Measurements from ENCODE around the gene FKBP7. TPM values are rescaled to one million over a fixed set of nuclear protein-coding genes. Genes with fewer than 3 reads are reported as not detected.

Gene FKBP7
- total RNA-seq, 1 donor from 2014 or later: 10.5 TPM

DNA sequence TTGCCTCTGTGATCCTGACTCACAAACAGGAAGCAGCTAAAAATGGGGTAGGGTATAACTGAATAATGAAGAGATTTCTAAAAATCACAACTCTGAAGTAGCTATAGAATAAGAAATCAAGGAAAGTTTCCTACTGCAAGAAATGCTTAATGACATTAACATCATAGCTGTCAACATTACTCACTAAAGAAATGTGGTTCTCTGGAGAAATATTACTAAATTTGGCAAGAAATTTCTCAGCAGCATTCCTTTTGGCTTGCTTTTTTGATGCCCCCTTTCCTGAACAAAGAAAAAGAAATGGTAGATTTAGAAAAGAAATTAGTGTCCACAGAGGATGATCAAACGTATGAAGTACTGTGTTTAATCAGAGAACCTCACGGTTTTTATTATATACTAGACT is 37.0 kb downstream of the FKBP7 start:
- Histone ChIP-seq H3K27ac (no peak overlapping the region), H3K27me3 (ENCODE audit: low read depth) (no peaks in the 10 kb centered on the region), H3K4me3 (no peak overlapping the region), H3K9me3 (no peaks in the 10 kb centered on the region), H3K36me3 (peaks cover 100% of the 10 kb centered on the region), H3K4me1 (no peaks in the 10 kb centered on the region)
- intact Hi-C loops (cut with DNase I): no loop called here
- ATAC-seq: no peak
- no peak for DNase-seq
- TF ChIP-seq, protein P1, sequence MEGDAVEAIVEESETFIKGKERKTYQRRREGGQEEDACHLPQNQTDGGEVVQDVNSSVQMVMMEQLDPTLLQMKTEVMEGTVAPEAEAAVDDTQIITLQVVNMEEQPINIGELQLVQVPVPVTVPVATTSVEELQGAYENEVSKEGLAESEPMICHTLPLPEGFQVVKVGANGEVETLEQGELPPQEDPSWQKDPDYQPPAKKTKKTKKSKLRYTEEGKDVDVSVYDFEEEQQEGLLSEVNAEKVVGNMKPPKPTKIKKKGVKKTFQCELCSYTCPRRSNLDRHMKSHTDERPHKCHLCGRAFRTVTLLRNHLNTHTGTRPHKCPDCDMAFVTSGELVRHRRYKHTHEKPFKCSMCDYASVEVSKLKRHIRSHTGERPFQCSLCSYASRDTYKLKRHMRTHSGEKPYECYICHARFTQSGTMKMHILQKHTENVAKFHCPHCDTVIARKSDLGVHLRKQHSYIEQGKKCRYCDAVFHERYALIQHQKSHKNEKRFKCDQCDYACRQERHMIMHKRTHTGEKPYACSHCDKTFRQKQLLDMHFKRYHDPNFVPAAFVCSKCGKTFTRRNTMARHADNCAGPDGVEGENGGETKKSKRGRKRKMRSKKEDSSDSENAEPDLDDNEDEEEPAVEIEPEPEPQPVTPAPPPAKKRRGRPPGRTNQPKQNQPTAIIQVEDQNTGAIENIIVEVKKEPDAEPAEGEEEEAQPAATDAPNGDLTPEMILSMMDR (IDR thresholded peaks at IDR 0.05): no peak

DNA sequence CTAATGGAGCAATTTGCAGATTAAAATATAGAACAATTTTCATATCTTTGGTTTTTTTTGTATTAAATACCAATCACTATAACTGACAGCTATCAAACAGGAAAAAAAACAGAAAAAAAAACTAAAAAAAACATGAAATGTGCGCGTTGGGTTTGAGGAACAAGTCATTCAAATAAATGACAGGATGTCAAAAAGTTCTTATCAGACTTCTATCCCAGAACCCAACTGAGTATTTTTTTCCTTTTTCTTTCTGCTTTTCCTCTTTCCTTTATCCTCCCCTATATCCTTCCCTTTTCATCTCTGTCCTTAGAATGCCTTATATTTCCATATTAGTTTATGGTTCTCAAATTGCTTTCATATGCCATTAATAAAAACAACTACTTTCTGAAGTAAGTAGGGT is 41.7 kb downstream of the FKBP7 start:
- DNase-seq: no peak
- Histone ChIP-seq H3K36me3 (peaks cover 100% of the 10 kb centered on the region), H3K9me3 (no peaks in the 10 kb centered on the region), H3K4me1 (no peaks in the 10 kb centered on the region), H3K27ac (no peak overlapping the region), H3K4me3 (no peak overlapping the region), H3K27me3 (ENCODE audit: low read depth) (no peaks in the 10 kb centered on the region)
- TF ChIP-seq, protein P1 (IDR thresholded peaks at IDR 0.05): no peak
- ATAC-seq: no peak
- intact Hi-C loops (cut with DNase I): no loop called here

DNA sequence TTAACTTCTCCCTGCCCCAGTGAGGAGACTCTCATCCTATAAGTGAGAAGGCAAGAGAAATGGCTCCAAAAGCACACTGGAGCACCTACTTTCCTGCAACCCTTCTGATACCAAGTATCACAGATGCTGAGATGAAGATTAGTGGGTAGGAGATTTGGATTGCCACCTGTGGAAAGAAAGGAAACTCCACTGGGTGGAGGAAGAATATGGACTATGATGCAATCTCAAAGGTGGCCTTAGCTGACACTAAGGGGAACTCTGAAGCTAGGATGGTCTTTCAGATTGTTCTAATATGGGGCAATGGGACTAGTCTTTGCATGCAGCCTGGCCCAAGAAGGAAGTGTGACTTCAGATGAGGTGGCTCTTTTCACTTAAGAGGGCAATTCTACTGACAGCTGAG is 49.1 kb downstream of the FKBP7 start:
- H3K36me3 ChIP-seq: peaks cover 72% of the 10 kb centered on the region
- no peaks in the 10 kb centered on the region for H3K4me1 ChIP-seq
- TF ChIP-seq, protein P1 (IDR thresholded peaks at IDR 0.05): no peak
- intact Hi-C loops (cut with DNase I): no loop called here
- DNase-seq: no peak
- no peak overlapping the region for H3K27ac ChIP-seq
- no peak overlapping the region for H3K4me3 ChIP-seq
- ATAC-seq: no peak
- H3K9me3 ChIP-seq: peaks cover 5% of the 10 kb centered on the region
- H3K27me3 ChIP-seq (ENCODE audit: low read depth): no peaks in the 10 kb centered on the region

DNA sequence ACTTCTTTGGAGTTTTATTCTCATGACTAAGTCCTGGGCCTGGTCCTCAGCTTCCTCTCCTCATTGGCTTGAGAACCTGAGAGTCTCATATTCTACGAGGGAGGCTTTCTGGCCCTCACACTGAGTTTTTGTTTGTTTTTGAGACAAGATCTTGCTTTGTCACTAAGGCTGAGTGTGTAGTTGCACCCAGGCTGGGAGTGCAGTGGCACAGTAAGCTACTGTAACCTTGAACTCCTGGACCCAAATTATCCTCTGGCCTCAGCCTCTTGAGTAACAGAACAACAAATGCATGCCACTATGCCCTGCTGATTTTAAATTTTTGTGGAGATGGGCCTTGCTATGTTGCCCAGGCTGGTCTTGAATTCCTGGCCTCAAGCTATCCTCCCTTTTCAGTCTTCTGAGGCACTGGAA is 50.0 kb downstream of the FKBP7 start:
- ATAC-seq (no peak), DNase-seq (no peak)
- no peak overlapping the region for H3K27ac ChIP-seq
- H3K4me3 ChIP-seq: no peak overlapping the region
- H3K27me3 ChIP-seq (ENCODE audit: low read depth): no peaks in the 10 kb centered on the region
- peaks cover 62% of the 10 kb centered on the region for H3K36me3 ChIP-seq
- intact Hi-C loops (cut with DNase I): no loop called here
- H3K9me3 ChIP-seq: peaks cover 5% of the 10 kb centered on the region
- no peaks in the 10 kb centered on the region for H3K4me1 ChIP-seq
- TF ChIP-seq, protein P1 (IDR thresholded peaks at IDR 0.05): no peak

DNA sequence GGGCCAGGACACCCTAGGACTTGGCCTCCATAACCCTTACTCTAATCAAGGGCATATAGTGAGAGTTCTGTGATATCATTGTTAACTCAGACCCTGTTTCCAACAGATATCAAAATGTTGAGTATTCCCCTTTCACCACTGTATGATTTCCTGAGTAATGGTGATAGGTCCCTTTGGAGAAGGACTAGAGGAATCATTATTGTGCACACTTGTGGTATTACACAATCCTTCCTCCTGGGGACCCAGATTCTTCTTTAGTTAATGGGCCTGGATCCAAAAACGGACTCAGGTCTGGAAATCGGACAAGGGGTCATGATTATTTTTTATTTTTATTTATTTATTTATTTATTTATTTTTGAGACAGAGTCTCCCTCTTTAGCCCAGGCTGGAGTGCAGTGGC is 50.9 kb downstream of the FKBP7 start:
- no peaks in the 10 kb centered on the region for H3K4me1 ChIP-seq
- peaks cover 53% of the 10 kb centered on the region for H3K36me3 ChIP-seq
- TF ChIP-seq, protein P1 (IDR thresholded peaks at IDR 0.05): no peak
- peaks cover 5% of the 10 kb centered on the region for H3K9me3 ChIP-seq
- ATAC-seq (no peak), DNase-seq (no peak)
- intact Hi-C loops (cut with DNase I): no loop called here
- H3K27me3 ChIP-seq (ENCODE audit: low read depth): no peaks in the 10 kb centered on the region
- H3K27ac ChIP-seq: no peak overlapping the region
- no peak overlapping the region for H3K4me3 ChIP-seq

DNA sequence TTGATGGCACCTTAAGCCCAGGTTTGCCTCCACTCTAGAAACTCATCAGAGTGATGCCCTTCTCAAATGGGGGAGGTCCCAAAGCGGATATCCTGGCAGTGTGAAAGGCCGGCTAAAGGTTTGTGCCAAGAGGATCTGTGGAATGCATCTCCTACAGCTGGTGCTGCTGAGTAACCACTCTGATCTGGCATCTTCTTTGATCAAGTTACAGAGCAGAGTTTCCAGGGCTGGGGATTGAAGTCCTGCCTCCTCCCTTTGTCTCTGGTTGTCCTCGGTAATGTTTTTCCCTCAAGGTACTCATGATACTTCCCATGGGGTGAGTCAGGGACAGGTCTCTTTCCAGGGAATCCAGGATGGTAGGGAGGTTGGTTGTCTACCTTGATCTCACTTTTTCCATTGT is 52.0 kb downstream of the FKBP7 start:
- H3K27ac ChIP-seq: no peak overlapping the region
- H3K4me1 ChIP-seq: no peaks in the 10 kb centered on the region
- peaks cover 5% of the 10 kb centered on the region for H3K9me3 ChIP-seq
- intact Hi-C loops (cut with DNase I): no loop called here
- peaks cover 42% of the 10 kb centered on the region for H3K36me3 ChIP-seq
- no peak for ATAC-seq
- no peaks in the 10 kb centered on the region for H3K27me3 ChIP-seq (ENCODE audit: low read depth)
- DNase-seq: no peak
- TF ChIP-seq, protein P1 (IDR thresholded peaks at IDR 0.05): no peak
- no peak overlapping the region for H3K4me3 ChIP-seq
